ENCODE results near the gene SHPK.

SHPK gene

GRCh38 chr17:3602499-3602898 lies 33.6 kb downstream of the SHPK start:
- Histone ChIP-seq H3K9ac (ENCODE audit: low read length) (no peak overlapping the region), H4K20me1 (ENCODE audit: low read depth, low read length) (no peaks in the 10 kb centered on the region), H3K27ac (ENCODE audit: low read depth, low read length) (no peak overlapping the region), H3F3A (ENCODE audit: insufficient read depth) (no peaks in the 10 kb centered on the region), H3K4me2 (ENCODE audit: low read depth, low read length, poor library complexity, severe bottlenecking) (no peak overlapping the region), H3K36me3 (ENCODE audit: low read length) (no peaks in the 10 kb centered on the region), H3K9me2 (replicated peaks; ENCODE audit: insufficient read depth, low read length) (no peaks in the 10 kb centered on the region), H3K79me2 (ENCODE audit: insufficient read depth, low read length) (no peaks in the 10 kb centered on the region), H2AFZ (ENCODE audit: low read depth, low read length, severe bottlenecking) (no peak overlapping the region), H3K9me3 (ENCODE audit: insufficient read depth, low read length) (no peaks in the 10 kb centered on the region), H3K27me3 (ENCODE audit: low read length) (no peaks in the 10 kb centered on the region), H3K4me3 (ENCODE audit: insufficient read depth, low read length, poor library complexity, severe bottlenecking) (no peak overlapping the region)
- TF ChIP-seq EZH2phosphoT487 (conservative IDR thresholded peaks at IDR 0.05; ENCODE audit: low read length), result no peak
- peak; percentile 27 for TF ChIP-seq CTCF (IDR thresholded peaks at IDR 0.05; ENCODE audit: insufficient read depth, low read length, poor library complexity, severe bottlenecking)

GRCh38 chr17:3600529-3601205 lies 35.4 kb downstream of the SHPK start:
- Histone ChIP-seq H3K4me2 (ENCODE audit: low read depth, low read length, poor library complexity, severe bottlenecking) (no peak overlapping the region), H3K36me3 (ENCODE audit: low read length) (no peaks in the 10 kb centered on the region), H3K9ac (ENCODE audit: low read length) (no peak overlapping the region), H4K20me1 (ENCODE audit: low read depth, low read length) (no peaks in the 10 kb centered on the region), H3K9me3 (ENCODE audit: insufficient read depth, low read length) (no peaks in the 10 kb centered on the region), H3K4me3 (ENCODE audit: insufficient read depth, low read length, poor library complexity, severe bottlenecking) (no peak overlapping the region), H3F3A (ENCODE audit: insufficient read depth) (no peaks in the 10 kb centered on the region), H3K27me3 (ENCODE audit: low read length) (no peaks in the 10 kb centered on the region), H3K27ac (ENCODE audit: low read depth, low read length) (no peak overlapping the region), H3K79me2 (ENCODE audit: insufficient read depth, low read length) (no peaks in the 10 kb centered on the region), H3K9me2 (replicated peaks; ENCODE audit: insufficient read depth, low read length) (no peaks in the 10 kb centered on the region), H2AFZ (ENCODE audit: low read depth, low read length, severe bottlenecking) (no peak overlapping the region)
- TF ChIP-seq CTCF (IDR thresholded peaks at IDR 0.05; ENCODE audit: insufficient read depth, low read length, poor library complexity, severe bottlenecking) (no peak), EZH2phosphoT487 (conservative IDR thresholded peaks at IDR 0.05; ENCODE audit: low read length) (no peak)

- Histone ChIP-seq H3F3A (ENCODE audit: insufficient read depth) (no peaks in the 10 kb centered on the region), H3K79me2 (ENCODE audit: insufficient read depth, low read length) (no peaks in the 10 kb centered on the region), H3K9ac (ENCODE audit: low read length) (no peak overlapping the region), H2AFZ (ENCODE audit: low read depth, low read length, severe bottlenecking) (no peak overlapping the region), H3K27ac (ENCODE audit: low read depth, low read length) (no peak overlapping the region), H3K27me3 (ENCODE audit: low read length) (no peaks in the 10 kb centered on the region), H3K36me3 (ENCODE audit: low read length) (no peaks in the 10 kb centered on the region), H3K9me3 (ENCODE audit: insufficient read depth, low read length) (no peaks in the 10 kb centered on the region), H4K20me1 (ENCODE audit: low read depth, low read length) (no peaks in the 10 kb centered on the region), H3K4me3 (ENCODE audit: insufficient read depth, low read length, poor library complexity, severe bottlenecking) (no peak overlapping the region), H3K9me2 (replicated peaks; ENCODE audit: insufficient read depth, low read length) (no peaks in the 10 kb centered on the region), H3K4me2 (ENCODE audit: low read depth, low read length, poor library complexity, severe bottlenecking) (no peak overlapping the region)
- no peak for TF ChIP-seq CTCF (IDR thresholded peaks at IDR 0.05; ENCODE audit: insufficient read depth, low read length, poor library complexity, severe bottlenecking)
- TF ChIP-seq EZH2phosphoT487 (conservative IDR thresholded peaks at IDR 0.05; ENCODE audit: low read length), result no peak
These were observed 38.0 kb downstream of the SHPK start for GRCh38 chr17:3598078-3598477.

Measured in SU-DHL-6 (cell line).